GM23338 (cell line): ENCODE data around the gene ZNF282. TPM values are rescaled to one million over a fixed set of nuclear protein-coding genes. Genes with fewer than 3 reads are reported as not detected.

Source experiments
- ATAC-seq: fragments of 200-7000 bp; cut with Tn5 transposase; 3 replicates; pipeline ENCODE4 v1.9.1; 2020
- DNase-seq: peaks from one replicate; pipeline ENCODE4 v3.0.0-alpha.2; 2015; ENCODE audit warnings: low spot score
- H2AFZ ChIP-seq: fragments of 200-600 bp; sonication (generic); 2 replicates; pipeline ENCODE4 v1.8.0; 2016; ENCODE audit warnings: antibody characterized with exemption, mild to moderate bottlenecking, moderate library complexity
- H3F3A ChIP-seq: fragments of 200-600 bp; sonication (generic); replicated peaks from 2 replicates; pipeline ENCODE4 v1.8.0; 2017; ENCODE audit warnings: antibody characterized with exemption, mixed run types, low read depth
- H3K27ac ChIP-seq: fragments of 200-600 bp; sonication (generic); 2 replicates; pipeline ENCODE4 v1.6.1; 2016; ENCODE audit warnings: low read depth
- H3K27me3 ChIP-seq: fragments of 200-600 bp; sonication (generic); 2 replicates; pipeline ENCODE4 v1.8.0; 2016; ENCODE audit warnings: mild to moderate bottlenecking, mixed run types, moderate library complexity; ENCODE audit not compliant: insufficient read depth
- H3K36me3 ChIP-seq: fragments of 200-600 bp; sonication (generic); 2 replicates; pipeline ENCODE4 v1.8.0; 2016; ENCODE audit warnings: mild to moderate bottlenecking; ENCODE audit not compliant: insufficient read depth
- H3K4me1 ChIP-seq: fragments of 200-600 bp; sonication (generic); 2 replicates; pipeline ENCODE4 v1.8.0; 2016; ENCODE audit warnings: mild to moderate bottlenecking, moderate library complexity; ENCODE audit not compliant: insufficient read depth
- H3K4me2 ChIP-seq: fragments of 200-600 bp; sonication (generic); 2 replicates; pipeline ENCODE4 v1.7.1; 2017; ENCODE audit warnings: mixed run types
- H3K4me3 ChIP-seq: fragments of 200-600 bp; sonication (generic); 2 replicates; pipeline ENCODE4 v1.6.1; 2016; ENCODE audit warnings: mixed run types
- H3K79me2 ChIP-seq: fragments of 200-600 bp; sonication (generic); replicated peaks from 2 replicates; pipeline ENCODE4 v1.8.0; 2017; ENCODE audit warnings: mild to moderate bottlenecking; ENCODE audit not compliant: insufficient read depth
- H3K9me2 ChIP-seq: fragments of 200-600 bp; sonication (generic); 2 replicates; pipeline ENCODE4 v1.8.0; 2017; ENCODE audit not compliant: insufficient read depth
- H4K20me1 ChIP-seq: fragments of 200-600 bp; sonication (generic); replicated peaks from 2 replicates; pipeline ENCODE4 v1.8.0; 2017; ENCODE audit warnings: mild to moderate bottlenecking; ENCODE audit not compliant: insufficient read depth
- H3K27ac Mint-ChIP-seq: 2 replicates; pipeline ENCODE4 v1.8.0; 2020; ENCODE audit warnings: inconsistent platforms, mild to moderate bottlenecking, moderate library complexity, mixed read lengths
- H3K27me3 Mint-ChIP-seq: 3 replicates; pipeline ENCODE4 v1.8.0; 2022; ENCODE audit warnings: low read depth, mild to moderate bottlenecking, moderate library complexity, mixed read lengths, inconsistent platforms; ENCODE audit not compliant: insufficient read depth, poor library complexity
- H3K36me3 Mint-ChIP-seq: 3 replicates; pipeline ENCODE4 v1.8.0; 2021; ENCODE audit warnings: low read depth, mild to moderate bottlenecking, inconsistent platforms, moderate library complexity, mixed read lengths
- H3K4me1 Mint-ChIP-seq: 3 replicates; pipeline ENCODE4 v1.8.0; 2020; ENCODE audit warnings: mild to moderate bottlenecking, inconsistent platforms, mixed read lengths
- H3K4me3 Mint-ChIP-seq: 3 replicates; pipeline ENCODE4 v1.8.0; 2021; ENCODE audit warnings: moderate library complexity, mild to moderate bottlenecking, inconsistent platforms, mixed read lengths
- H3K9me3 Mint-ChIP-seq: 3 replicates; pipeline ENCODE4 v1.8.0; 2020; ENCODE audit warnings: moderate library complexity, mild to moderate bottlenecking, inconsistent platforms, mixed read lengths
- EZH2phosphoT487 ChIP-seq: fragments of 200-600 bp; sonication (generic); IDR thresholded peaks from one replicate; pipeline ENCODE4 v1.8.1; 2018; ENCODE audit warnings: antibody characterized with exemption; ENCODE audit not compliant: unreplicated experiment
- JUNB ChIP-seq: IDR thresholded peaks from one replicate; pipeline ENCODE4 v1.6.1; 2016; ENCODE audit warnings: antibody characterized with exemption; ENCODE audit not compliant: unreplicated experiment
- ZNF114 ChIP-seq: fragments of 250-450 bp; sonication (Bioruptor Pico); IDR thresholded peaks from 2 replicates; pipeline ENCODE4 v1.5.0; 2020; ENCODE audit warnings: mild to moderate bottlenecking, moderate library complexity
- polyA plus RNA-seq: library from polyadenylated mRNA; unstranded; fragments of >200 nt; fragmentation: Nextera tagmentation; extraction: Ambion mirVana; gene quantifications from 2 replicates; pipeline ENCODE4 v1.2.1, GENCODE V29; 2016
- total RNA-seq: library from RNA; depleted of rRNA; stranded (reverse); fragments of >200 nt; shearing (Covaris generic); gene quantifications from 2 replicates; pipeline ENCODE4 v1.2.3, GENCODE V29; 2014
- TF ChIP-seq, protein P1 (sequence below), 2 experiments: fragments of 200-600 bp in 1 of 2; sonication (generic) in 1 of 2; conservative IDR thresholded peaks; 2 replicates each; pipeline versions ENCODE4 v1.5.1 to v1.6.1; 2016 to 2017; ENCODE audit warnings: antibody characterized with exemption in 2 of 2, low read depth in 2 of 2, mild to moderate bottlenecking in 2 of 2, moderate library complexity in 1 of 2
- TF ChIP-seq, protein P2 (sequence below): IDR thresholded peaks from one replicate; pipeline ENCODE4 v1.6.1; 2018; ENCODE audit warnings: antibody characterized with exemption; ENCODE audit not compliant: unreplicated experiment
- TF ChIP-seq, protein P3 (sequence below): fragments of 250-450 bp; sonication (Bioruptor Pico); IDR thresholded peaks from 2 replicates; pipeline ENCODE4 v1.5.0; 2020; ENCODE audit warnings: mild to moderate bottlenecking, moderate library complexity

The ZNF282 gene
- total and polyA plus RNA-seq, 2 experiments from 2014 or later, result 7.2 to 36.3 TPM

DNA sequence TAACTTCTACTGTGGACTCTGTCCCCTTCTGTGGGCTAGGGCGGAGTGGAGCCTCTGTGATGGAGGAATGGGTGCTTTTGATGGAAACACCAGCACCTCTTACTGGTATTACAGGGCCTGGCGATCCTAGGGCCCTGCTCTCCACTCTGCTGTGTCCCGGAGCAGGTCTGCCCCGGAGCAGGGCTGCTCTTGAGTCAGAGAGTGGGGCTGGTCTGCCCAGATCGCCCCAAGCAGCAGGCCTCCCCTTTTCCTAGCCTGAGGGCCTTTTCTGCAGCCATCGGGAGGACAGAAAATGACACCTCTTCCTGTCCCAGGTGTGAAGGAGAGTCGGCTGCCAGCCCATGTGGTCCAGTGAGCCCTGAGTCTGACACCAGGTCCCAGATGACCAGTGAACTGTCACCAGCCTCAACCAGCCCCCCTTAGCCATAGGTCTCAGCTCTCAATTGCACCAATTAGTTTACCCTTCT, 1.4 kb downstream of the ZNF282 start:
- TF ChIP-seq JUNB, result no peak
- TF ChIP-seq, protein P1, sequence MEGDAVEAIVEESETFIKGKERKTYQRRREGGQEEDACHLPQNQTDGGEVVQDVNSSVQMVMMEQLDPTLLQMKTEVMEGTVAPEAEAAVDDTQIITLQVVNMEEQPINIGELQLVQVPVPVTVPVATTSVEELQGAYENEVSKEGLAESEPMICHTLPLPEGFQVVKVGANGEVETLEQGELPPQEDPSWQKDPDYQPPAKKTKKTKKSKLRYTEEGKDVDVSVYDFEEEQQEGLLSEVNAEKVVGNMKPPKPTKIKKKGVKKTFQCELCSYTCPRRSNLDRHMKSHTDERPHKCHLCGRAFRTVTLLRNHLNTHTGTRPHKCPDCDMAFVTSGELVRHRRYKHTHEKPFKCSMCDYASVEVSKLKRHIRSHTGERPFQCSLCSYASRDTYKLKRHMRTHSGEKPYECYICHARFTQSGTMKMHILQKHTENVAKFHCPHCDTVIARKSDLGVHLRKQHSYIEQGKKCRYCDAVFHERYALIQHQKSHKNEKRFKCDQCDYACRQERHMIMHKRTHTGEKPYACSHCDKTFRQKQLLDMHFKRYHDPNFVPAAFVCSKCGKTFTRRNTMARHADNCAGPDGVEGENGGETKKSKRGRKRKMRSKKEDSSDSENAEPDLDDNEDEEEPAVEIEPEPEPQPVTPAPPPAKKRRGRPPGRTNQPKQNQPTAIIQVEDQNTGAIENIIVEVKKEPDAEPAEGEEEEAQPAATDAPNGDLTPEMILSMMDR (conservative IDR thresholded peaks at IDR 0.05; ENCODE audit: low read depth in 2 of 2), result peak in 1 of 2 experiments; percentile 7; a peak in 1 of 4 replicates
- H2AFZ ChIP-seq, result no peak overlapping the region
- ATAC-seq (peak; percentile 25), DNase-seq (peak; percentile 34)
- H3K27ac Mint-ChIP-seq, result peak overlapping the region; percentile 85; the same call in 1 of the 2 replicates
- peaks cover 34% of the 10 kb centered on the region for H3K36me3 ChIP-seq
- peaks cover 23% of the 10 kb centered on the region for H4K20me1 ChIP-seq
- peaks cover 13% of the 10 kb centered on the region for H3K27me3 Mint-ChIP-seq
- H3K4me1 ChIP-seq, result 0 out of 2 replicates have a peak, but pooled peaks cover 6% of the 10 kb centered on the region
- no peaks in the 10 kb centered on the region; the same call in 2 of the 3 replicates for H3K9me3 Mint-ChIP-seq
- peaks cover 14% of the 10 kb centered on the region for H3K4me1 Mint-ChIP-seq
- H3K27me3 ChIP-seq, result no peaks in the 10 kb centered on the region
- H3F3A ChIP-seq, result peaks cover 20% of the 10 kb centered on the region; the same call in 1 of the 2 replicates
- H3K4me2 ChIP-seq, result peak overlapping the region; percentile 96
- peak overlapping the region; percentile 89 for H3K4me3 Mint-ChIP-seq
- H3K27ac ChIP-seq, result no peak overlapping the region
- H3K9me2 ChIP-seq, result no peaks in the 10 kb centered on the region
- H3K36me3 Mint-ChIP-seq, result peaks cover 45% of the 10 kb centered on the region
- peak overlapping the region; percentile 95 for H3K4me3 ChIP-seq
- peaks cover 35% of the 10 kb centered on the region for H3K79me2 ChIP-seq

DNA sequence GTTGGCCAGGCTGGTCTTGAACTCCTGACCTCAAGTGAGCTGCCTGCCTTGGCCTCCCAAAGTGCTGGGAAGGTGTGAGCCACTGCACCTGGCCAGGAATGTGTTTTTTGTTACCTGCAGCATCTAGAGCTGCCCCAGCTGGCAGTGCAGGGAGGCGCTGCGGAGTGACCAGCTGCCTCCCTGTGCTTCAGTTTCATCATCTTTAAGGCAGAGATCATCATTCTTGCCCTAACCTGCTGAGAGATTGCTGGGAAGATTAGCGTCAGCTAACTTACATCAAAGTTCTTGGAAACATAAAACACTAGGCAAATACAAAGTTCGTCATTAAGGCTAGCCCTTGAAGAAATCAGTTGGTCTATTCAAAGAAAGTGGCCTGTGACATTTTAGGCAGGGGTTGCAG, 2.3 kb downstream of the ZNF282 start:
- no peak overlapping the region; the same call in 1 of the 2 replicates for H3K4me3 ChIP-seq
- Mint-ChIP-seq H3K4me3 (peak overlapping the region; percentile 89; the same call in 1 of the 3 replicates), H3K9me3 (no peaks in the 10 kb centered on the region; the same call in 2 of the 3 replicates), H3K27me3 (peaks cover 13% of the 10 kb centered on the region), H3K27ac (no peak overlapping the region), H3K4me1 (peaks cover 14% of the 10 kb centered on the region), H3K36me3 (peaks cover 55% of the 10 kb centered on the region)
- H2AFZ ChIP-seq, result no peak overlapping the region
- H3K9me2 ChIP-seq, result no peaks in the 10 kb centered on the region
- peaks cover 20% of the 10 kb centered on the region; the same call in 1 of the 2 replicates for H3F3A ChIP-seq
- ATAC-seq, result no peak
- no peak overlapping the region for H3K27ac ChIP-seq
- H4K20me1 ChIP-seq, result peaks cover 25% of the 10 kb centered on the region
- DNase-seq, result no peak
- peaks cover 42% of the 10 kb centered on the region for H3K79me2 ChIP-seq
- H3K36me3 ChIP-seq, result peaks cover 35% of the 10 kb centered on the region
- 0 out of 2 replicates have a peak, but pooled peaks cover 6% of the 10 kb centered on the region for H3K4me1 ChIP-seq
- no peak overlapping the region for H3K4me2 ChIP-seq
- no peaks in the 10 kb centered on the region for H3K27me3 ChIP-seq
- no peak for TF ChIP-seq EZH2phosphoT487
- TF ChIP-seq, protein P1 (conservative IDR thresholded peaks at IDR 0.05; ENCODE audit: low read depth in 2 of 2), result no peak
- TF ChIP-seq, protein P2, sequence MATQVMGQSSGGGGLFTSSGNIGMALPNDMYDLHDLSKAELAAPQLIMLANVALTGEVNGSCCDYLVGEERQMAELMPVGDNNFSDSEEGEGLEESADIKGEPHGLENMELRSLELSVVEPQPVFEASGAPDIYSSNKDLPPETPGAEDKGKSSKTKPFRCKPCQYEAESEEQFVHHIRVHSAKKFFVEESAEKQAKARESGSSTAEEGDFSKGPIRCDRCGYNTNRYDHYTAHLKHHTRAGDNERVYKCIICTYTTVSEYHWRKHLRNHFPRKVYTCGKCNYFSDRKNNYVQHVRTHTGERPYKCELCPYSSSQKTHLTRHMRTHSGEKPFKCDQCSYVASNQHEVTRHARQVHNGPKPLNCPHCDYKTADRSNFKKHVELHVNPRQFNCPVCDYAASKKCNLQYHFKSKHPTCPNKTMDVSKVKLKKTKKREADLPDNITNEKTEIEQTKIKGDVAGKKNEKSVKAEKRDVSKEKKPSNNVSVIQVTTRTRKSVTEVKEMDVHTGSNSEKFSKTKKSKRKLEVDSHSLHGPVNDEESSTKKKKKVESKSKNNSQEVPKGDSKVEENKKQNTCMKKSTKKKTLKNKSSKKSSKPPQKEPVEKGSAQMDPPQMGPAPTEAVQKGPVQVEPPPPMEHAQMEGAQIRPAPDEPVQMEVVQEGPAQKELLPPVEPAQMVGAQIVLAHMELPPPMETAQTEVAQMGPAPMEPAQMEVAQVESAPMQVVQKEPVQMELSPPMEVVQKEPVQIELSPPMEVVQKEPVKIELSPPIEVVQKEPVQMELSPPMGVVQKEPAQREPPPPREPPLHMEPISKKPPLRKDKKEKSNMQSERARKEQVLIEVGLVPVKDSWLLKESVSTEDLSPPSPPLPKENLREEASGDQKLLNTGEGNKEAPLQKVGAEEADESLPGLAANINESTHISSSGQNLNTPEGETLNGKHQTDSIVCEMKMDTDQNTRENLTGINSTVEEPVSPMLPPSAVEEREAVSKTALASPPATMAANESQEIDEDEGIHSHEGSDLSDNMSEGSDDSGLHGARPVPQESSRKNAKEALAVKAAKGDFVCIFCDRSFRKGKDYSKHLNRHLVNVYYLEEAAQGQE, result no peak
- TF ChIP-seq, protein P3, sequence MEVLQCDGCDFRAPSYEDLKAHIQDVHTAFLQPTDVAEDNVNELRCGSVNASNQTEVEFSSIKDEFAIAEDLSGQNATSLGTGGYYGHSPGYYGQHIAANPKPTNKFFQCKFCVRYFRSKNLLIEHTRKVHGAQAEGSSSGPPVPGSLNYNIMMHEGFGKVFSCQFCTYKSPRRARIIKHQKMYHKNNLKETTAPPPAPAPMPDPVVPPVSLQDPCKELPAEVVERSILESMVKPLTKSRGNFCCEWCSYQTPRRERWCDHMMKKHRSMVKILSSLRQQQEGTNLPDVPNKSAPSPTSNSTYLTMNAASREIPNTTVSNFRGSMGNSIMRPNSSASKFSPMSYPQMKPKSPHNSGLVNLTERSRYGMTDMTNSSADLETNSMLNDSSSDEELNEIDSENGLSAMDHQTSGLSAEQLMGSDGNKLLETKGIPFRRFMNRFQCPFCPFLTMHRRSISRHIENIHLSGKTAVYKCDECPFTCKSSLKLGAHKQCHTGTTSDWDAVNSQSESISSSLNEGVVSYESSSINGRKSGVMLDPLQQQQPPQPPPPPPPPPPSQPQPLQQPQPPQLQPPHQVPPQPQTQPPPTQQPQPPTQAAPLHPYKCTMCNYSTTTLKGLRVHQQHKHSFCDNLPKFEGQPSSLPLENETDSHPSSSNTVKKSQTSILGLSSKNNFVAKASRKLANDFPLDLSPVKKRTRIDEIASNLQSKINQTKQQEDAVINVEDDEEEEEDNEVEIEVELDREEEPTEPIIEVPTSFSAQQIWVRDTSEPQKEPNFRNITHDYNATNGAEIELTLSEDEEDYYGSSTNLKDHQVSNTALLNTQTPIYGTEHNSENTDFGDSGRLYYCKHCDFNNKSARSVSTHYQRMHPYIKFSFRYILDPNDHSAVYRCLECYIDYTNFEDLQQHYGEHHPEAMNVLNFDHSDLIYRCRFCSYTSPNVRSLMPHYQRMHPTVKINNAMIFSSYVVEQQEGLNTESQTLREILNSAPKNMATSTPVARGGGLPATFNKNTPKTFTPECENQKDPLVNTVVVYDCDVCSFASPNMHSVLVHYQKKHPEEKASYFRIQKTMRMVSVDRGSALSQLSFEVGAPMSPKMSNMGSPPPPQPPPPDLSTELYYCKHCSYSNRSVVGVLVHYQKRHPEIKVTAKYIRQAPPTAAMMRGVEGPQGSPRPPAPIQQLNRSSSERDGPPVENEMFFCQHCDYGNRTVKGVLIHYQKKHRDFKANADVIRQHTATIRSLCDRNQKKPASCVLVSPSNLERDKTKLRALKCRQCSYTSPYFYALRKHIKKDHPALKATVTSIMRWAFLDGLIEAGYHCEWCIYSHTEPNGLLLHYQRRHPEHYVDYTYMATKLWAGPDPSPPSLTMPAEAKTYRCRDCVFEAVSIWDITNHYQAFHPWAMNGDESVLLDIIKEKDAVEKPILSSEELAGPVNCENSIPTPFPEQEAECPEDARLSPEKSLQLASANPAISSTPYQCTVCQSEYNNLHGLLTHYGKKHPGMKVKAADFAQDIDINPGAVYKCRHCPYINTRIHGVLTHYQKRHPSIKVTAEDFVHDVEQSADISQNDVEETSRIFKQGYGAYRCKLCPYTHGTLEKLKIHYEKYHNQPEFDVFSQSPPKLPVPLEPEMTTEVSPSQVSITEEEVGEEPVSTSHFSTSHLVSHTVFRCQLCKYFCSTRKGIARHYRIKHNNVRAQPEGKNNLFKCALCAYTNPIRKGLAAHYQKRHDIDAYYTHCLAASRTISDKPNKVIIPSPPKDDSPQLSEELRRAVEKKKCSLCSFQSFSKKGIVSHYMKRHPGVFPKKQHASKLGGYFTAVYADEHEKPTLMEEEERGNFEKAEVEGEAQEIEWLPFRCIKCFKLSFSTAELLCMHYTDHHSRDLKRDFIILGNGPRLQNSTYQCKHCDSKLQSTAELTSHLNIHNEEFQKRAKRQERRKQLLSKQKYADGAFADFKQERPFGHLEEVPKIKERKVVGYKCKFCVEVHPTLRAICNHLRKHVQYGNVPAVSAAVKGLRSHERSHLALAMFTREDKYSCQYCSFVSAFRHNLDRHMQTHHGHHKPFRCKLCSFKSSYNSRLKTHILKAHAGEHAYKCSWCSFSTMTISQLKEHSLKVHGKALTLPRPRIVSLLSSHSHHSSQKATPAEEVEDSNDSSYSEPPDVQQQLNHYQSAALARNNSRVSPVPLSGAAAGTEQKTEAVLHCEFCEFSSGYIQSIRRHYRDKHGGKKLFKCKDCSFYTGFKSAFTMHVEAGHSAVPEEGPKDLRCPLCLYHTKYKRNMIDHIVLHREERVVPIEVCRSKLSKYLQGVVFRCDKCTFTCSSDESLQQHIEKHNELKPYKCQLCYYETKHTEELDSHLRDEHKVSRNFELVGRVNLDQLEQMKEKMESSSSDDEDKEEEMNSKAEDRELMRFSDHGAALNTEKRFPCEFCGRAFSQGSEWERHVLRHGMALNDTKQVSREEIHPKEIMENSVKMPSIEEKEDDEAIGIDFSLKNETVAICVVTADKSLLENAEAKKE (CRISPR knock-in tag), result no peak
- TF ChIP-seq ZNF114 (CRISPR knock-in tag), result no peak
